ENCODE results near the gene FAHD2A.
A peak's percentile ranks its signal among the peaks of the same experiment; 100 is the strongest.
"Not testable (repeated sequence)": the region's sequence is repeated elsewhere in the genome, so short reads cannot be mapped to it uniquely, and the experiment has no call there.

FAHD2A gene

DNA sequence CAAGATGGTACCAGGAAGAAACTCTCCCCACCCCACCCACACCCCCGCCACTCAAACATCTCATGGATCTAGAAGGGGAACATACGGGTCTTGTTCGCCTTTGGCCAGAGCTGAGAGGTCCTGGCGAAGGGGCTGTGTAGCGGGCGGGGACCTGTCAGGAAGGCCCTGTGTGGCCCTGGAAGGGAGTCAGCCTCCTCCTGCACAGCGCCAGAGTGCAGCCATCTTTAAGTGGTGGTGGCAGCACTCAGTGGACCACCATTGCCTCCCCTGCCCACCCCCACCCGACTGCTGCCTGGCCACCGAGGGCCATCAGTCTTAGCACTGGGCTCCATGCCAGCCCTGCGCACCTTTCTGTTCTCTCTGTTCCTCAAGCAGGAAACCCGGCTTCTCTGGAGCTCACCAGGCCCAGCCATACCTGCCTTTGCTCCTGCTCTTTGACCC is 11.6 kb upstream of the FAHD2A start:
- DNase-seq (ENCODE audit: low spot score), result no peak

DNA sequence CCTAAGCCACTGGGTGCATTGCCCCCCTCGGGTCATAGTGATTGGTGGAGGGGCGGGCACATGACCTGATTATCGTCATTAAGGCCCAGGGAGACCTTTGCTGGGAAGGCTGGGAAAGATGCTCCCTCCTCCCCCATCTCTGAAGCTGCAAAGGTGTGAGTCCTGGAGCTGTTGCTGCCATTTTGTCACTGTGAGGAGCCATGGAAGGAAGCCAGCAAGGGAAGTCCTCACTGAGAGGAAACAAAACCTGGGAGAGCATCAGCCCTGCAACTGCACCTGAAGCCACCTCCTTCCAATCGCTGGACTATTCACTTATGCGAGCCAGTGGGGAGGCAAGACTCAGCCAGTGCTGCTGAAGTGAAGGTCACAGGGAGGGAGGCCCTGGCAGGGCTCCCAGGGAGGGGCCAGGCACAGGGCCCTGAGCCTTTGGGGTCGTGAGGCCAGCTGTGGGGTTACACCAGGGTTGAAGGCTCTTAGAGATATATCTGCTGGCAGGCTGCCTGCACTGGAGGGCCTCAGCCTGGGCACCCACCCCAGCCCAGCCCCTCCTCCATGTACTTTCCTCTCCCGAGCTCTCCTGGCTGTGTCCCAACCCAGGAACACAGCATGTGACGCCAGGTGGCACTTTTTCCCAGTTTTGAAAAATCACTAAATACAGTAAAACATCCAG is 10.7 kb upstream of the FAHD2A start:
- no peak for DNase-seq (ENCODE audit: low spot score)

DNA sequence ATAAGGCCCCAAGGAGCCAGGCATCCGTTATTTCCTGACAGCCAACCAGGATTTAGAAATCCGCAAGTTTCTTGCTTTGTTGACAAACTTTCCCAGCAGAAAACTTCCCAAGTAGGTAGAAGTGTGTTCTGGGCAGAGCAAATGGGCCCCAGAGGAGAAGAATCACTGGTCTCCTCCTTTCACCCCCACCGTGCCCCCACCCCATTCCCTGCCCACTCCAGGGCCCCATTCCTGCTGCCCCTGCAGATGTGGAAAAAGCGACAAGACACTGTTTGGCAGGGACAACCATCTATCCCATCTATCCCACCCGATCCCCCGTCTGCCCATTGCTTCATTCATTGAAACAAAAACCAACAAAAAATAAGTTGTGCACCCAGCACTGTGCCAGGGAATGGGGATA is 10.2 kb upstream of the FAHD2A start:
- DNase-seq (ENCODE audit: low spot score), result no peak

DNA sequence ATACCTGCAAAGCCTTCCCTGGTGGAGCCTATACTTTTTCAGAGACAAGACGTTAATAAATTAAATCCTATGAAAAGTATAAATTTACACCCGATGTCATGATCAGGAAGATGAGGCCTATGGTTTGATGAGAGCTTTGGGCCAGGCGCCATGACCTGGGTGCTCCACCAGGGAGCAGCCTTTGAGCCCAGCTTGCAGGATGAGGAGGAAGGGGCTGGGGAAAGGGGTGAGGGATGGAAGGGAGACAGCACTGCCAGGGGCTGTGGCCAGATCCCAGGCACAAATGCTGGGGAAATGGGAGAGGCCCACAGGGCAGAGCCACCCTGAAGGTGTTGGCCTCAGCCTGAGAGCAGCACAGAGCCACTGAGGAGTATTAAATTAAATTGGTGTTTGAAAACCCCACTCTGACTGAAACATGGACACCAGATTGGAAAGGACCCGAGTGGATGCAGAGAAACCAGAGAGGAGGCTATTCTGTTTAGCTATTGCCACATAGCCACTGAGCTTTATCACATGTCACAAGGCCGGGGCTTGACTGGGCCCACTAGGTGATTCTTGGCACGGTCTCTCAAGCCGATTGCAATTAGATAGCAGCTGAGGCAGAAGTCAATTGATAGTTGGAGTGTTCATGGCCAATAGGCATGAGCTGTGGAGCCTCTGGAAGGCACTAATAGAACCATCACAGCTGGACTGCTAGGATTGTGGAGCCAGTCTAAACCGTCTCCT is 9.6 kb upstream of the FAHD2A start:
- DNase-seq (ENCODE audit: low spot score), result no peak

DNA sequence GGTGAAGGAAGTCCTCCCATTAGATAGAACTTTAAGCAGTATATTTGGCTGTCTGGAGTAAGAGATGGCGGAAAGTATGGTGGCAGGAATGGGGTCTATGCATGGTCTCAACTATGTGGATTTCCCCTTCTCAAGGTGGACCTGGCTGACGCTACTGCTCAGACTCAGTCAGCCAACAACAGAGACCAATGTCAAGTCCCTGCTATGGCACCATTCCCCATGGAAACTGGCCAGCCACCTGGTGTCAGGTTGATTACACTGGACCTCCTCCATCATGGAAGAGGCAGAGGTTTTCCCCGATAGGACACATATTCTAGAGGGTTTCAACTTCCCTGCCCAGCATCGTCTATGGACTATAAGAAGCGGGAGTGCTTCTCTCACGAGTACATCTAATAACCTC is 8.6 kb upstream of the FAHD2A start:
- DNase-seq (ENCODE audit: low spot score), result no peak

DNA sequence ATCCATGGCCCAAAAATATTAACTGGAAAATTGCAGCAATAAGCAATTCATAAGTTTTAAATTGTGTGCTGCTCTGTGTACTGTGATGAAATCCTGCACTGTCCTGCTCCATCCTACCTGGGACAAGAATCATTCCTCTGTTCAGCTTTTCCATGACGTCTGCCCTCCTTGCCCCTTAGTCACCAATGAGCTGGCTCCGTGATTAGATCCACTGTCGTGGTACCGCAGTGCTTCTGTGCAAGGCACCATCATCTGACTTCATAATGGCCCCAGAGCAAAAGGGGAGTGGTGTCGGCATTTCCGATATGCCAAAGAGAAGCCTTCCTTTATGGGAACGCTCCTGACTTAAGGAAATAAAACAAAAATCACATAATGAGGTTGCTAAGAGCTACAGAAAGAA is 3.4 kb upstream of the FAHD2A start:
- DNase-seq (ENCODE audit: low spot score), result no peak

DNA sequence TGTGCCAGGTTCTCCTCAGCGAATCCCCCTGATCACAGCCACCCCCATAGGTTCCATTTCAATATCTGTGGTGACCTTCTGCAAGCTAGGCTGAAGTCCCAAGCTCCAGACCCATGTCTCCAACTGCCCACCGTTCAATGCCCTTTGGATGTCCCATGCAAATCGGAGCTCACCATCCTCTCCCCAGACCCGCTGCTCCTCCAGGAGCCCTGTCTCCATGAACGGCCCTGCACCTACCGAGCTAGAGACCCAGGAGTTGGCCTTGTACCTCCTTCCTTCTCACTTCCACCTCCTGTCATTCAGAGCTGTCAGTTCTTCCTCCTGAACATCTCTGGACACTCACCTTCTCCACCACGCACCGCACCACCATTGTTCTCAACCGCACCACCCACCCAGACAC is 1.0 kb upstream of the FAHD2A start:
- DNase-seq (ENCODE audit: low spot score), result no peak

DNA sequence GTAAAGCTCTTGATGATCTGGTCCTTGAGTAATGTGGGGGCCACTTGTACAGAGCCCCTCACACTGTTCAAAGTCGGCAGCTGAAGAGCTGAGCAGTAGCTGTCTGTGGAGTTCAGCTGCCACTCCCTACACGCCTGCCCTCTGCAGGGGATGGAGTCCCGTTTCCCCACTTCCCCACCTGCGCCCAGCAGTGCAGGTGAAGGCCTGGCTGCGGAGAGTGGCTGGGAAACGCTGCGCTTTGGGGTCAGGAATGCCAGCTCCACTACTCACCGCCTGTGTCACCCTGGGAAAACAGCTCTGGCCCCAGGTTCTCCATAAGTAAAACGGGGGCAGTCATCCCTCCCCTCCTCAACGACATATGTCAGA is 521 bp upstream of the FAHD2A start:
- DNase-seq (ENCODE audit: low spot score), result peak; percentile 15

DNA sequence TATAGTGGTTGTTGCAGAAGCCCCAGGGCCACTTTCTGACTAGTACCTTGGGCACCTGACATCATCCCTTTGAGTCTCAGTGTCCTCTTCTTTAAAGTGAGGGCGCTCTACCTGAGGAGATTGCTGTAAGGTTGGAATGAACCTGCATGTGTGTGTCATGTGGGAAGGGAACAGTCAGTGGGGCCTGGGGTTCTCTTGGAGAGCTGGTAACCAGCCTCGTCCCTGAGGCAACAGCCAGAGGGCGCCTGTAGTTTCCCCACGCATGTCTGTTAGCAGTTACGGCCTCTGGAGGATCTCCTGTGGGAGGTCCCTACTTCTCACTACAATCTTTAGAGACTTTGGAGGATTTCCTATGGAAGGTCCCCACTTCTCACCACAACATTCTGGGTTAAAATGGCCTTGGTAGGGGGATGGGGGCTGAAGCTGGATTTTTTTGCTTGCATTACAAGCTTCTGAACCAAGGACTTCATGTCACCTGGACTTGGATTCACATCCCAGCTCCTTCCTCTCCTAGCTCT is 755 bp downstream of the FAHD2A start:
- peak; percentile 29 for DNase-seq (ENCODE audit: low spot score)

DNA sequence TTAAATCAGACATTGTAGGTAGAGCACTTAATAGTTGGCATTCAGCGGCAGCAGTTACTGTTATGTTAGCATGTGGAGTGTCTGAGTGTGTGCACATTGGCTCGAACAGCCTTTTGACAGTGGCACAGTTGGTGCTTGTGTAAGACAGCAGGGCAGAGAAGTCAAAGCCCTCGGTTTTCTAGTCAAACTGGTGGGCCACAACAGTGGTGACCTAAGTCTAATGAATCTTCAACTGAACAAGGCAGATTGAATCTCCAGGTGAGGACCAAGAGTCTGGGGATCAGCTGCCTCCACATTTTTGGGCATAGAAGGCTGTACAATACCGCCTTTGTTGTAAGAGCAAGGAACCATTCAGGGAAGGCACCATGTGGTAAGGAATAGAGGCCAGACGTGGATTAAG is 1.3 kb downstream of the FAHD2A start:
- not testable (repeated sequence) for DNase-seq (ENCODE audit: low spot score)

DNA sequence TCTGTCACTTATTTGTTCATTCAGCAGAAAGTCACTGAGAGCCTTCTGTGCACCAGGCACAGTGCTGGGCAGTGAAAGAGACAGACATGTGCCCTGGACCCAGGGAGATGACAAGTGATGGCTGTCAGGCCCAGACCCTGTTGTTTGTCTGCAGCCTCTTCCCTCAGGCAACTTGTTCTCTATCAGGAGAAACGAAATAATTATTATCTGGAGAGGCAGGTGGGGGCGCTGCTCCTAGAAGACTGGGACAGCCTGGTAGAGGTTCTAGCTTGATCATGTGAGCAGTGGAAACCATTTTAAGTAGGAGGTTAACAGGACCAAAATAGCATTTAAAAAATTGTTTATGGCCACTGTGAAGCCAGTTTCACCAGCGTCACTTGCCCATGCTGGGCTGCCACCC is 2.2 kb downstream of the FAHD2A start:
- not testable (repeated sequence) for DNase-seq (ENCODE audit: low spot score)

DNA sequence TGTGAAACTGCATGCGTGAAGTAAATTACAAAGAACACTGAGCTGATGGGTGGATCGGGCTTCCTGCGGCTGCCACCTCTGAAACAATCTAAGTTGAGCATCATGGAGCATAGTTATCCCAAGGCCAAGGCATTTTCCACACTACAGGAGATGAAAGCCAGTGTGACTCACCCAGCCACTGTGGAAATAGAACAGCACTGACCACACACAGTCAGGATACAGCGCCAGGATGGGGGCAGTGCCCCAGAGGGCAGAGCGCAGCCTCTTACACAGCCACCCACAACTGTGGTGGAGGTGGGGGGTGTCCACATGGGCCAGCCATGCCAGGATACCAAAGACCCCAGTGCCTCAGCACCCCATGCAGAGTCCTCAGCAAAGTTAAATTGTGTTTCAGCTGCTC is 8.7 kb downstream of the FAHD2A start:
- not testable (repeated sequence) for DNase-seq (ENCODE audit: low spot score)

DNA sequence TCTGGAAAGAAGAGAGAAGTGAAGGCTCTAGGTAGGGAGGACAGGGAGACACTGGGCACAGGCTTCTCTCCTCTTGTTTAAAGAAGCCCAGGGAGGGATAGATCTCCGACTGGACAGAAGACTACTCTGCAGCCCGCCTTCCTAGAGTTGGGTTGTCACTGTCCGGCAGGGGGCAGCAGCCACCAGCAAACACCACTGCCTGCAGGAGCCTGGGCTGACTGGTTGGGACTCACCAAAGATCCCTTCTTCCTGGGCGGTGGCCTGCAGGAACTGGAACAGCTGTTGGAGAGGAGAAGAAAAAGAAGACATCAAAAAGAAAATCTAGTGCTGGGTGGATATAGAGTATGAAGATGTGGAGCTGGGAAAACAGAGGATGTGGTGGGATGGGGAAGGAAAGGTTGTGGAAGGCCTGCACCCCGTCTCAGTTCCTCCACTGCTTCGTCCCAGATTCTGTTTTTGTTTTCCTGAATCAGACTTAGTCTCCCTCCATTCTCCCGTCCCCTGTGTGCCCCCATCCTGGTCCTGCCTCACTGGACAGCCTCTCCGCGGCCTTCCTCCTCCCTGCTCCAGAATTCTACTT is 11.6 kb downstream of the FAHD2A start:
- peak; percentile 60 for DNase-seq (ENCODE audit: low spot score)

DNA sequence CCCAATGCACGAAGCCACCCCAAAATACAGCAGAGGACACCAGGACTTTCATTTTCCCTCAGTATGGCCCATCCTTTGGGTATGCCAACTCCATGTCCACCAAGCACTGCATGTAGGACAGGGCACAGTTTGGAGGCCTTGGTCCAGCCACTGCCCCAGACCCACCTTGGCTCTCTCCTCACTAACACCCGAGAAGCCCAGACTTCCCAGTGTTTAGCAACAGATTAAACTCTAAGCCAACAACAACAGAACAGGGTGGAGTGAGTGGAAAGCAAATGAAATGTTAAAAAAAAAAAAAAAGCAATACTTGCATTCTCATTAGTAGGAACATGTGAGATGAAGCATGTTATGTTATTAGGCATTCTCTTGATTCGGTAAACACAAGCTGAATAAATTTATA is 12.6 kb downstream of the FAHD2A start:
- not testable (repeated sequence) for DNase-seq (ENCODE audit: low spot score)

DNA sequence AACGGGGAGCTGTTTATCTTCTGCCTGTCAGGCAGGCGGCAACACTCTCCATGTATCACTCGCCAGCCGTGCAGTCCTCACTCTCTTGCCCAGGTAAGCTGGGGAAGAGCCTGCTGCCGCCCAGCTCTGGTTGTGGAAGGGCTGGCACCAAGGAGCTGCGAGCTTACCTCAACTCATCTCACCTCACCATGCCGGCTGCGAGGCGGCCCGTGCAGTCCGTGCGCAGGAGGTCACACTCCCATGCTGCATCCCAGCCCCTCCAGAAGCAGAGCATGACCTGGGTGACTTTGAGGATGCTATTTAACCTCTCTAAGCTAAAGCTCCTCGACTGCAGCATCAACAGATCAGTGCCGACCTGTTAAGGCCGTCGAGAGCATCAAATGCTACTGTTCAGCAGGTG is 13.1 kb downstream of the FAHD2A start:
- DNase-seq (ENCODE audit: low spot score), result not testable (repeated sequence)

DNA sequence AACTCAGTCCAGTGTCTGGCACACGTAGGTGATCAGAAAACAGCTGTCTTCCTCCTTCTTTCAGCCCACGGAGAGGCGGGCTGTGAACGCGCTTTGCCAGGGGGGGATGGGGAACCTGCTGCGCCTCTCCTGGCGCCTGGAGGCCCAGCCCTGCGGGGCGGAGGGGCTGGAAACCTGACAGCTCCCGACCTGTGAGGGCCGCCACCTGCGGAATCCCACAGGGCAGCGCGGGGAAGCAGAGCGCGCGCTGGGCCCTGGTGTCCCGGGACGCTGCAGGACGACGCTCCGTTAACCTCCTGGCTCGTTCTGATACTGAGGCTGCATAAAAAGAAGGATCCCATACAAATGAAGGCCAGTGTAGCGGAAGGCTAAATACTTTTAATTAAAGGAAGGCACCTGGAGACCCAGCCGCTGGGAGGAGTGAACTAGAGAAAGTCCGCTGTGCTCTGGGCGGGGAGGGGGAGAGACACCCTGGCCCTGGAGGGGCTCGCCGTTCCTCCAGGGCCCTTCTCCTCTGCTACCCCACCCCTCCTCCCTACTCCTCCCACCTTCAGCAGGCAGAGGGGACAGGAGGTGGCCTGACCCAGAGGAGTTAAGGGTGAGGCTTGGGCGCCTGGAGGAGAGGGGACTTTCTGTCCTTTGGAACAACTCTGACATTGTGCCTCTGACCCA is 24.8 kb downstream of the FAHD2A start:
- DNase-seq (ENCODE audit: low spot score), result not testable (repeated sequence)

DNA sequence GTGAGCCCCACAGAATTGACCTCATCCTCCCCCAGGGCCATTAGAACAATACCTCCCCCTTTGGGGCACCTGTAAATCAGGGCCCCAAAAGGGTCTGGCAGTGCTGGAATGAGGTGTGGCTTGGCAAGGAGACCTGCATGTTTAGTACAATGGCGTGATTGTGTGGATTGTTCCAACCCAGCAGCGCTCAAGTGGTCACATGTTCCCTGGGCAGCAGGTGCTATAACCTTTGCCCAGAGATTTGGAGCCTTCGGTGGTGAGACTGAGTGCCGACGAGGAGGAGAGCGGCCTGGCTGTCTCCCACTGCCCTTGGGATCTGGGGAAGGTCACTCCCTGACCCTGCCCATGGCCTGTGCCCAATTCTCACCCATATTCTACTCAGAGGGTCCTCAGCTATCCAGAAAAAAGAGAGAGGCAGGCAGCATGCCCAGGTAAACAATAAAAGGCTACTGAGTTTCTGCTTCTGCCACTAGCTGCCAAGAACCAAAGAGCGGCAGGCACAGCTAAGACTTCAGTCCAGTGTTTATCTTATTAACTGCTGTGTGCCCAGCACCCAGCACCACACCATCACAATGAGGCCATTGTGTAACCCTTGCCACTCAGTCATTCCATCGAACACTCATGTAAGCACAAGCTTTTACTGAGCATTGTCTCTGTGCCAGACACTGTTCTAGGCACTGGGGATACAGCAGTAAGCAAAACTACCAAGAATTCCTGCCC is 27.4 kb downstream of the FAHD2A start:
- DNase-seq (ENCODE audit: low spot score), result not testable (repeated sequence)

DNA sequence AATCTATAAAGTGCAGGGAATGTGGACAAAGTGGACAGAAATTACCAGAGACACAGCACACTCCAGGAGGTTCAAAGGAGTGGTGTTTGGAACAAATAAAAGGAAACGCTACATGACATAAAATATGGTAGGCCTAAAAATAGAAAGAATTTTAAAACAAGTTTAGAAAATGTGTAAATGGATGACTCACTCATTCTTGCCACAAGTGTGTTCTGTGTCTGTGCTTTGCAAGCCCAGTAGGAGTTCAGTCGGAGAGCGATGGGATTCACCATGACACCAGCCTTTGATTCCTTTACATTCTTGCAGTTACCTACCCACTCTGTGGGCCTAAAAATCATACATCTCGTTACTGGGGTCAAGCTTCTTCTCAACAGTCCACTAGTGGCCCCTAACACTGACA is 30.9 kb downstream of the FAHD2A start:
- DNase-seq (ENCODE audit: low spot score), result not testable (repeated sequence)

DNA sequence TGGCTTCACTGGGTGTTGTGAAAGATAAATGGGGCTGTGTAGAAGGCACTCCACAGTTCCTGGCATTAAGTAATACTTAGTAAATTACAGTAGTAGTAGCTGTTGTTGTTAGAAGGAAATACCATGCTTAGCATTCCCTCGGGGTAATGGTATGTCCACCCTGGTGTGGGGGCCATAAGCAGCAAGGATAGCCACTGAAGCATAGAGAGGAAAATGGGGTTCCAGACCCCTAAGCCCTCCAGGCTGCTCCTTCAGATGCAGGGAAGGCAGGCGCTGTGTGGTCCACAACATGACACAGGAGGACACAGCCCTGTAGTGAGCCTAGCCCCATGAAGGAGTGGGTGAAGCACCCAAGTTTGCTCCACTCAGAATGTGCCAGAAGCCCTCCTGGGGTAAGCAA is 31.5 kb downstream of the FAHD2A start:
- not testable (repeated sequence) for DNase-seq (ENCODE audit: low spot score)

DNA sequence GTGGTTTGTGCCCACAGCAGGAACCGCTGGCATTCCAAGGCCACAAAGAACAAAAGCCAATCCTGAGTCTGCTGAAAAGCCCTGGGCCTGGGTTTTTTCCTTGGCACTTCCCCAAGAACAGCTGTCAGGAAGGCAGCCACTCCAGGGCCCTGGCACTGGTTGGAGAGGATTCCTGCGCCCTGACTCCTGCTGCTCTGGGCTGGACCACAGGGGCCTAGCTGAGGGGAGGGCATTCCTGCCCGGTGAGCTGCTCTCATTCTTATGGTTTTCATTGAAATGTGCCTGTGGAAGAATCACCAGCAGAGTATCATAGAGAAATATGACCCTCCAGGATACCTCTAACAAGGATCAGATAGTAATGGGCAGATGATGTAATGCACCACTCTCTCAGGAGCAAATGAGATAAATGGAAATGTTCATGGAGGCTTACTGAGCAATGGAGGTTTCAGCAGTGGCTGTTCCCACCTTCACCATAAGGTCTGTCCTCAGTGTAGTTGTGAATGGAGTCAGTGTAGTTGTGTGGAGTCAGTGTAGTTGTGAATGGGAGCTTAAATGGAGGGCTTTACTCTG is 32.1 kb downstream of the FAHD2A start:
- not testable (repeated sequence) for DNase-seq (ENCODE audit: low spot score)

DNA sequence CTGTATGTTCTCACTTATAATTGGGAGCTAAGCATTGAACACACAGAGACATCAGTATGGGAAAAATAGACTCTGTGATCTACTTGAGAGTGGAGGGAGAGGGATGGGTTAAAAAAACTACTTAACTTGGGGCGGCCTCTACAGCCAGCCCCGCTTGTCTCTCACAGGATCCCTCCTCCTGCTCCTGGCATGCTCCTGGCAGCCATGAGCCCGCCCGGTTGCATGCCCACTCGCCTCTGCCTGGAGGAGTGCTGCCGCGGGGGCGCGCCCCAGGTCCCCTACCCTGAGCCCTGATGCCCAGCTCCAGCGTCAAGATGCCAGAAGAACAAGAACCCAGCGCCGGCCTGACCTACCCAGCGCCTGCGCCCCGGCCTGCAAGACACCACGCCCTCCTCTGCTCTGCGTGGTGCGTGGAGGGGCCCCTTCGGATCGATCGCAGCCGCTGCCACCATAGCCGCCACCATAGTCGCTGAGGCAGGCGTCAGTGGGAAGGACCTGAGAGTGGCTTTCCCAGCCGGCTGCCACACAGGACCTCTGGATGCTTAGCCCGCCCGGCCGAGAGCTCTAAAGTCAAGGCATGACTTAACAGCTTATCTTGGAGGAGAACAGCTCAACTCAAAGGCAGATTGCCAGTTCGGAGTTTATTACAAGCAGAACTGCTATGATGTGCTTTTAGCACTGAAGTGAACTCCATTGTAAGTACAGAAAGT is 32.8 kb downstream of the FAHD2A start:
- DNase-seq (ENCODE audit: low spot score), result not testable (repeated sequence)

Measured in HuH-7 (cell line).